ENCODE measurements around the gene CCDC85B.
A peak's percentile ranks its signal among the peaks of the same experiment; 100 is the strongest.

GRCh38 chr11:65860278-65861164, 30.0 kb upstream of the CCDC85B start, which contains the start of gene MUS81:
- TF ChIP-seq POLR2AphosphoS5 (IDR thresholded peaks at IDR 0.05; ENCODE audit: low read depth, low read length) (no peak; the same call in 1 of the 2 replicates), CTCF (IDR thresholded peaks at IDR 0.05; ENCODE audit: control extremely low read depth in 1 of 3, insufficient read depth in 1 of 3, low read depth in 1 of 3, low read length in 3 of 3) (peak in 2 of 3 experiments; percentile 85 to 88; a peak in 3 of 4 replicates), POLR2A (IDR thresholded peaks at IDR 0.05; ENCODE audit: control extremely low read depth in 1 of 2, low read depth in 2 of 2, low read length in 2 of 2) (no peak), YY1 (IDR thresholded peaks at IDR 0.05; ENCODE audit: low read depth, low read length) (0 out of 2 replicates have a peak, but pooled peaks have one; percentile 11), TCF12 (IDR thresholded peaks at IDR 0.05; ENCODE audit: low read depth, low read length) (no peak)

Data from H1 (cell line).